NT2/D1 (cell line): Measurements from ENCODE around the gene SFXN5.

ENCODE experiments used
- SUZ12 ChIP-seq: IDR thresholded peaks from 2 replicates; pipeline ENCODE4 v1.6.1; 2011; ENCODE audit not compliant: insufficient read length, insufficient read depth; ENCODE audit errors: extremely low read depth
- YY1 ChIP-seq: IDR thresholded peaks from 2 replicates; pipeline ENCODE4 v1.6.1; 2011; ENCODE audit not compliant: insufficient read length, insufficient read depth
- ZNF274 ChIP-seq: IDR thresholded peaks from 2 replicates; pipeline ENCODE4 v1.6.1; 2011; ENCODE audit warnings: mild to moderate bottlenecking, low read depth, low read length

- no peak for TF ChIP-seq SUZ12
- no peak for TF ChIP-seq YY1
- no peak for TF ChIP-seq ZNF274
Measured at GRCh38 chr2:72962911-72963310, 108.6 kb downstream of the SFXN5 start.
